ENCODE measurements around the gene CEP350.
"Not testable (repeated sequence)": the region's sequence is repeated elsewhere in the genome, so short reads cannot be mapped to it uniquely, and the experiment has no call there.

The CEP350 gene

GRCh38 chr1:180133688-180134087 is 179.1 kb downstream of the CEP350 start:
- not testable (repeated sequence) for DNase-seq

GRCh38 chr1:180135535-180135934 is 180.9 kb downstream of the CEP350 start:
- no peak for DNase-seq

DNA sequence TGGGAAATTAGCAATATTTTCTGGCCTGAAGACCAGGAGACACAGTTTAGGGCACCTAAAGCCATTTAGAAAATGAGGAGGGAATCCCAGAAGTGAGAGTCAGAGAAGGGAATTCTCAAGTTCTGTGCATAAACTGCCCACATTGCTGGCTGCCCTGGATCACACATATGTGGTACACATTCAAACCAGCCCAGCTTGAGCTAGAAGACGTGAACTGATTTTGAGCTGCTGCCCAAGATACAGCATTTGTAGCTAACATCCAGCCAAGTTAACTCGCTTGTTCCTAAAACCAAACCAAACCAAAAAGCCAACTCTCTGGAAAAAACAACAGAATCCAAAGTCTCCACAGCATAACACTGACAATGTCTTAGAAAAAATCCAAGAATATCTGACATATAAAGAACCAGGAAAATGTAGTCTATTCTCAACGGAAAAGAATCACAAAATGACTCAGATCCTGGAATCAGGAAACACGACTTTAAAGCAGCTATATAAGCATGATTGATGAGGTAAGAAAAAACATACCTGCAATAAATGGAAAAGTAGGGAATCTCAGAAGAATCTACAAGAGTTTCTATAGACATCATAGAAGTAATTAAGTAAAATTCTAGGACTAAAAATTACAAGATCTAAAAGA is 181.8 kb downstream of the CEP350 start:
- no peak for DNase-seq

DNA sequence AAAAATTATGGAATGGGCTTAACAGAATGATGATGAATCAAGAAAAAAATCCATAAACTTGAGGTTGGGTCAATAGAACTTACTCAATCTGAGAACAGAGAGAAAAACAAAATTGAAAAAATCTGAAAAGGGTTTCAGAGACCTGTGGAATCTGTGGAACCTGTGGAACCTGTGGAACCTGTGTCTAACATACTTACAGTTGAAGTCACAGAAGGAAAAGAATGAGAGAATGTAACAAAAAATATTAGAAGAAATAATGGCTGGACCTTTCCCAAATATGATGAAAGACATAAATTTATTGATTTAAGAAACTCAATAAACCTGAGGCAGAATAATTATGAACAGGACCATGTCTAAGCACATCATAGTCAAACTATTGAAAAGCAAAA is 182.4 kb downstream of the CEP350 start:
- no peak for DNase-seq

DNA sequence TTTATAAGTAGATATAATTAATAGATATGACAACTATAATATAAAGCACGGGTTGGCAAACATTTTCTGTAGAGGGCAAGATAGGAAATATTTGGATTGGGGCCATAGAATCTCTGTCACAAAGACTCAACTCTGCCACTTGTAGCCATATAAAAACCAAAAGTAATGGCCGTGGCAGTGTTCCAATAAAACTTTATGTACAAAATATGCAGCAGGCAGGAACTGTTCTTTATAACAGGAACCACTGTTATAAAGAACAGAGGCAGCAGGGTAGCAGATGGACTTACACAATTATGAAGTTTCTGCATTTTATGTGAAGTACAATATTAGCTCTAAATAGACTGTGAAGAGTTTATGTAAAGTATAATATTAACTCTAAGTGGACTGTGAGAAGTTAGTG is 183.2 kb downstream of the CEP350 start:
- no peak for DNase-seq

GRCh38 chr1:180141381-180141934 is 186.8 kb downstream of the CEP350 start:
- no peak for DNase-seq

- DNase-seq: no peak
Observed at GRCh38 chr1:180143359-180143758, 188.7 kb downstream of the CEP350 start.

- no peak for DNase-seq
Observed at GRCh38 chr1:180144659-180145357, 190.2 kb downstream of the CEP350 start.

GRCh38 chr1:180145446-180145845 is 190.8 kb downstream of the CEP350 start:
- no peak for DNase-seq

GRCh38 chr1:180150982-180151381 is 196.4 kb downstream of the CEP350 start:
- peak; percentile 44 for DNase-seq

DNA sequence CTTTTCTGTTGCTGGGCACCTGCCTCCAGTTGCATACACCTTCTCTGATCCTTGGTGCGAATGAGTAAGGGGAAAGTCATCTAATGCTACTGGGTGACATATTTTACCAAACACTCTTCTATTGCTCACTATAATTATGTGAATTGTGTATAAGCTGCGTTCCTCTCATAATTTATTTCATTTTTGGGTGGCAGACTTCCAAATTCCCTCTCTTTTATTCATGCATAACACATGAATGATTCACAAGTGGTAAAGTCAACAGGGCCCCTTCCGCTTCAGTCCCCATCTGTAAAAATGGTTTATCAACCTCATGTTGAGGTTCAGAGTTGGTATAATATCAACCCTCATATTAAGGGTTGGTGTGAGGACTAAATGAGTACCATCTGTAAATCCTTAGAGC is 196.9 kb downstream of the CEP350 start:
- DNase-seq: no peak

DNA sequence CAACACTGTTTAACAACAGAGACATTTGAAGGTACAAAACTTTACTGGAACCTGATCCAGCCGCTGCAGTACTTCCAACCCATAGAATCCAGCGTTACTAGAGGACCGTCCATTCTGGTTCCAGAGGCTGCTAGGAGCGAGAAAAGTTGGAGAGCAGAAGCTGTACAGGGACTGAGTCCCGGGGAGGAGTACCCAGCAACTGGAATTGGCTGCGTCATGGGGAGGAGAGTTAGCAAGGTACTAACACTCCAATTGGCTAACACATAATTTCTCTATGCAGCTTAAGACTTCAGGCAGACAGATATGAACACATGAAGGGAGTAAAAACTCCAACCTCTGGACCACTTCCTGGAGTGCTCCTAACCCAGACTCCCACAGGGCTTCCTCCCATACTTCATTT is 198.0 kb downstream of the CEP350 start:
- DNase-seq: no peak

DNA sequence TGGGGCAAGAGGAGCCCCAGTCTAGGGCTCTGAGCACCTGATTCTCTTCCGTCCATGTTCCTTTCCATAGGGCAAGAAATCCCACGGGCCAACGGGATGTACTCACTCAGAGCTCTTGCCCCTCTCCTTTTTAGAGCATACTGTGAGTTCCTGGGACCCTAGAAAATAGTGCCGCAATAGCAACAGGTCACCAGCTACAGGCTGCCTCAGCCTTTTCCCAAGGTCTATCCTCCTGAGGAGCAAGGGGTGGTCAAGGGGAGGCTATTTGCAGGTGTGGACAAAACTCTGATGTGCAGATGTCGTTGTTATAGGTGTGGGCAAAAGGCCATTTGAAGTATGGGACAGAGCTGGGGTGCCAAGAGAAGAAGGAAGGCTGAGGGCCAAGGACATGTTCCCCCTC is 198.4 kb downstream of the CEP350 start:
- no peak for DNase-seq

- DNase-seq: no peak
Observed at GRCh38 chr1:180154003-180154324, 199.4 kb downstream of the CEP350 start.

- peak; percentile 90 for DNase-seq
Observed at GRCh38 chr1:180154325-180155181, 199.9 kb downstream of the CEP350 start, which contains the start of gene QSOX1. QSOX1 (plus strand) TSS chr1:180154869; CDS start chr1:180154908, 39 bp downstream.

GRCh38 chr1:180155182-180155682 is 200.6 kb downstream of the CEP350 start:
- DNase-seq: no peak

DNA sequence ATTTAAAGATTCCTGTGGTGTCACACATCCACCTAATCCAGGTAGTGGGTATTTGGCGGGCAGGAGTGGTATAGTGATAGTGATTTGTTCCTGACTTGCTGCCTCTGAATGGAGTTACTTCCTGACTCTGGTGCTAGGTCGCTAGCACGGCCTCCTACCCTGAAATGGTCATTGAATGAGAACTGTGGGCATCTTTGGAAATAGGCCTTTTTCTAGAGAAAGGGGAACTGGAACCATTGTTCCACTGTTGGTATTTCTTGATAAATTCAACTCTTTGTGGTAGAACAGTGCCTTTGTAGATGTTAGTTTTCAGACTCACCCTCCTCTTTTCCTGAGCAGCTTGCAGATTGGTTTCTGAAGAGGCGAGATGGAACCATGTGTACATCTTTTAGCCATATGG is 201.6 kb downstream of the CEP350 start:
- DNase-seq: no peak

- DNase-seq: no peak
Observed at GRCh38 chr1:180156631-180157091, 202.1 kb downstream of the CEP350 start.

DNA sequence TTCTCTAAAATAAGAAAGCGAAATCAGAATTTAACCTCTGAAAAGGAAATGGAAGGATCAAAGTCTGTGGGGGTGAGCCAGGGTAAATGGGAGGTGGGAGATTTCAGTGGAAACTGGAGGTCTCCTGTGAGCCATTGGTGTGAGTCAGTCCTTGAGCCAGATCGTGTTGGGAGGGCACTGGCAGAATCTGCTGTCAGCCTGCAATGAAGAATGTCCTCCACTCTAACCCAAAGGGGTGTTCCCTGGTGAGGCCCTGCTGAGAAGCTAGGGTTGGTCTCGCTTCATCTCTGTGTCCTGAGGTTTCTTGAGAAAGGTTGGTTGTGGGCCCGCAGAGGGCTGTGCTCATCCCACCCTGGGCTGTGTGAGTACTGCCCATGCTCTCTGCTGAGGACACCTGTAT is 202.5 kb downstream of the CEP350 start:
- DNase-seq: no peak

DNA sequence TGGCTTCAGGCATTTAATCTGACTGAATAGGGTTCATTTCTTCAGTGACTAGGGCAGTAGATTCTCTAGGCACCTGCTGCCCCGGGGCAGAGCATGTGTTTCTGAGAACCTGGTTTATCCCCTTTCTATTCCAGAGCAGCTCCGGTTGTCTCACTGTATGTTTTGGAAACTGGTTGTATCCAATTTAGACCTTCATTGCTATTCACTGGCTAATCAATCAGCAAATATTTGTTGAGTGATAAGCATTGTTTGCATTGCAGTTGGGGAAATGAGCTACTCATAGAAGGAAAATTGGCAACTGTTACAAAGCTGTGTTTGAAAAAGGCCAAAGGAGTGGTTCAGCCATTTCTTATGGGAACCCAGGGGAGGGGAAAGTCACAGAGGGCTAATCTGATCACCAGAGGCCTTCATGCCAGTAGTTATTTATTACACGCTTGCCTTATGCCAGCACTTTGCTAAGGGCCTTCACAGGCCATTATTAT is 203.0 kb downstream of the CEP350 start:
- DNase-seq: no peak

DNA sequence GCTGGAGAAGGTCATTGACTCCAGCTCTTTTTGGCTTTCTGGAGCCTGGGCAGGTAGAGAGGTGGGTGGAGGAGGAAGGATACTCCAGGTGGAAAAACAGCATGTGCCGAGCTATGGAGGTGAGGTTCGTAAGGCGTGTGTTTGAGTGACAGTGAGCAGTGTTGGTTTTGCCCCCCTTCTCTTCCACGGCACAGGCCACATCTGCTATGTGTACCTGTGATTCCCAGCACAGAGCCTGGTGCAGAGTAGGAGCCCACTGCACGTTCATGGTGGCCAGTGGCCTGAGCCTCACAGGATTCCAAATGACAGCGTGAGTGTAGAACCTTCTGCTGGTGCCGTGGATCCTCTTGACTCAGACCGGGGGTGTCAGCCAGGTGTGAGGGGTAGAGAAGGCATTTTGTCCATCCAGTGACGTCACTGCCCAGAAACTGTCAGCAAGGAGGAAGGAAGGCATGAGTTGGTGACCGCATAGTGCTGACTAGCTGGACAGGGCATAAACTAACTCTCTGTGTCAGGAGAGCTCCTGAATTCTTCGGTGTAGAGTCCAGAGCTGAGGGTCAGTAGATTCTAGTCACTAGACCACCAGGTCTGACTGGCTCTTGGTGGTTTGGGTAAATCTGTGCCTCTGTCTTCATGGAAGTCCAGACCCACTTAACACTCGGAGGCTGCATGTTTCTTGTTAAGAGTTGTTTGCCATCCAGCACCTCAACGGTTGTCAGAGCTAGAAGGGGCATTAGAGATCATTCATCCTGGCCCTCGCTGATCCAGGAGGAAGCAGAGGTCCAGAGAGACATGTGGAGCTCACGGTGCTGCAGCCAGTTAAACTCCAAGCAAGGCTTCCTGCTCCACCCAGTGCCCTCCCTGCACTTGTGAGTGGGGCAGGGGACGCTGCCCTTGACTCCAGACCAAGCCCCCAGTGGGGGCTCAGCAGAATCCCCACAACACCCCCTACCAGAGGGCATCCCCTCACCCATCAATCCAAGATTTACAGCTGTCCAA is 203.8 kb downstream of the CEP350 start:
- DNase-seq: no peak

GRCh38 chr1:180160357-180160756 is 205.7 kb downstream of the CEP350 start:
- no peak for DNase-seq

Measured in CD4-positive, alpha-beta T cell treated with Interferon gamma for 1 hour (primary cell).